ENCODE data around the gene LUC7L3.

Gene LUC7L3

GRCh38 chr17:50687200-50688066 is 32.0 kb upstream of the LUC7L3 start:
- TF ChIP-seq CTCF (IDR thresholded peaks at IDR 0.05; ENCODE audit: low read depth, low read length): no peak
- H3K4me3 ChIP-seq (replicated peaks in 1 of 2; ENCODE audit: low read depth in 2 of 2, low read length in 2 of 2): no peak overlapping the region
- peak in 1 of 2 donors; percentile 78 for DNase-seq (ENCODE audit: low read depth in 2 of 2)

- H3K4me3 ChIP-seq (replicated peaks in 1 of 2; ENCODE audit: low read depth in 2 of 2, low read length in 2 of 2): no peak overlapping the region
- TF ChIP-seq CTCF (IDR thresholded peaks at IDR 0.05; ENCODE audit: low read depth, low read length): no peak
- no peak for DNase-seq (ENCODE audit: low read depth in 2 of 2)
These were observed 31.2 kb upstream of the LUC7L3 start for GRCh38 chr17:50688245-50688644.

GRCh38 chr17:50689251-50689650 is 30.2 kb upstream of the LUC7L3 start:
- no peak for TF ChIP-seq CTCF (IDR thresholded peaks at IDR 0.05; ENCODE audit: low read depth, low read length)
- peak; percentile 50 to 65 for DNase-seq (ENCODE audit: low read depth in 2 of 2)
- no peak overlapping the region for H3K4me3 ChIP-seq (replicated peaks in 1 of 2; ENCODE audit: low read depth in 2 of 2, low read length in 2 of 2)

- no peak for TF ChIP-seq CTCF (IDR thresholded peaks at IDR 0.05; ENCODE audit: low read depth, low read length)
- no peak overlapping the region for H3K4me3 ChIP-seq (replicated peaks in 1 of 2; ENCODE audit: low read depth in 2 of 2, low read length in 2 of 2)
- DNase-seq (ENCODE audit: low read depth in 2 of 2): no peak
These were observed 29.2 kb upstream of the LUC7L3 start for GRCh38 chr17:50689956-50690886.

- DNase-seq (ENCODE audit: low read depth in 2 of 2): no peak
- TF ChIP-seq CTCF (IDR thresholded peaks at IDR 0.05; ENCODE audit: low read depth, low read length): no peak
- H3K4me3 ChIP-seq (replicated peaks in 1 of 2; ENCODE audit: low read depth in 2 of 2, low read length in 2 of 2): no peak overlapping the region
These were observed 28.4 kb upstream of the LUC7L3 start for GRCh38 chr17:50690887-50691549.

Data from cardiac fibroblast (primary cell).